Activated naive CD8-positive, alpha-beta T cell (primary cell): ENCODE measurements around the gene FHIT.

Experiments used
- H3K27ac Mint-ChIP-seq: one replicate; pipeline ENCODE4 v1.8.0; 2021; ENCODE audit warnings: mixed read lengths
- H3K27me3 Mint-ChIP-seq: one replicate; pipeline ENCODE4 v1.8.0; 2021; ENCODE audit warnings: mixed read lengths
- H3K36me3 Mint-ChIP-seq: one replicate; pipeline ENCODE4 v1.8.0; 2021; ENCODE audit warnings: mixed read lengths
- H3K4me1 Mint-ChIP-seq: one replicate; pipeline ENCODE4 v1.8.0; 2021; ENCODE audit warnings: low read depth, mixed read lengths
- H3K4me3 Mint-ChIP-seq: one replicate; pipeline ENCODE4 v1.8.0; 2021; ENCODE audit warnings: mild to moderate bottlenecking, mixed read lengths
- H3K9me3 Mint-ChIP-seq: one replicate; pipeline ENCODE4 v1.8.0; 2021; ENCODE audit warnings: low read depth, mixed read lengths

Gene FHIT

GRCh38 chr3:60364475-60364874, 886.8 kb downstream of the FHIT start:
- Mint-ChIP-seq H3K9me3 (peaks cover 14% of the 10 kb centered on the region), H3K36me3 (peaks cover 7% of the 10 kb centered on the region), H3K27me3 (no peaks in the 10 kb centered on the region), H3K27ac (no peak overlapping the region), H3K4me3 (no peak overlapping the region), H3K4me1 (peaks cover 26% of the 10 kb centered on the region)

GRCh38 chr3:60363817-60364216, 887.4 kb downstream of the FHIT start:
- no peak overlapping the region for H3K4me3 Mint-ChIP-seq
- H3K9me3 Mint-ChIP-seq = peaks cover 14% of the 10 kb centered on the region
- peaks cover 26% of the 10 kb centered on the region for H3K4me1 Mint-ChIP-seq
- H3K36me3 Mint-ChIP-seq = peaks cover 4% of the 10 kb centered on the region
- no peaks in the 10 kb centered on the region for H3K27me3 Mint-ChIP-seq
- peak overlapping the region; percentile 41 for H3K27ac Mint-ChIP-seq

- H3K27ac Mint-ChIP-seq = no peak overlapping the region
- H3K9me3 Mint-ChIP-seq = peaks cover 4% of the 10 kb centered on the region
- H3K4me1 Mint-ChIP-seq = no peaks in the 10 kb centered on the region
- no peak overlapping the region for H3K4me3 Mint-ChIP-seq
- H3K36me3 Mint-ChIP-seq = no peaks in the 10 kb centered on the region
- H3K27me3 Mint-ChIP-seq = no peaks in the 10 kb centered on the region
Observed at GRCh38 chr3:60355825-60356224, 895.4 kb downstream of the FHIT start.

- H3K4me1 Mint-ChIP-seq = no peaks in the 10 kb centered on the region
- no peak overlapping the region for H3K27ac Mint-ChIP-seq
- H3K4me3 Mint-ChIP-seq = no peak overlapping the region
- H3K36me3 Mint-ChIP-seq = peaks cover 2% of the 10 kb centered on the region
- H3K27me3 Mint-ChIP-seq = no peaks in the 10 kb centered on the region
- H3K9me3 Mint-ChIP-seq = peaks cover 5% of the 10 kb centered on the region
Observed at GRCh38 chr3:60351481-60351880, 899.8 kb downstream of the FHIT start.

GRCh38 chr3:60344340-60344739, 906.9 kb downstream of the FHIT start:
- Mint-ChIP-seq H3K9me3 (peaks cover 5% of the 10 kb centered on the region), H3K27me3 (no peaks in the 10 kb centered on the region)

GRCh38 chr3:60343831-60344230, 907.4 kb downstream of the FHIT start:
- H3K27ac Mint-ChIP-seq = no peak overlapping the region
- H3K9me3 Mint-ChIP-seq = peaks cover 5% of the 10 kb centered on the region
- no peaks in the 10 kb centered on the region for H3K27me3 Mint-ChIP-seq
- H3K4me3 Mint-ChIP-seq = no peak overlapping the region
- H3K4me1 Mint-ChIP-seq = no peaks in the 10 kb centered on the region
- peaks cover 12% of the 10 kb centered on the region for H3K36me3 Mint-ChIP-seq

More at GRCh38 chr3:60344340-60344739, 906.9 kb downstream of the FHIT start:
- Mint-ChIP-seq H3K27ac (no peak overlapping the region), H3K4me1 (no peaks in the 10 kb centered on the region), H3K4me3 (no peak overlapping the region), H3K36me3 (peaks cover 12% of the 10 kb centered on the region)

GRCh38 chr3:60339304-60339703, 911.9 kb downstream of the FHIT start:
- no peaks in the 10 kb centered on the region for H3K4me1 Mint-ChIP-seq
- no peaks in the 10 kb centered on the region for H3K9me3 Mint-ChIP-seq
- H3K27me3 Mint-ChIP-seq = no peaks in the 10 kb centered on the region
- H3K4me3 Mint-ChIP-seq = no peak overlapping the region
- H3K27ac Mint-ChIP-seq = no peak overlapping the region
- peaks cover 6% of the 10 kb centered on the region for H3K36me3 Mint-ChIP-seq

GRCh38 chr3:60337421-60337820, 913.8 kb downstream of the FHIT start:
- no peak overlapping the region for H3K4me3 Mint-ChIP-seq
- H3K27me3 Mint-ChIP-seq = no peaks in the 10 kb centered on the region
- peaks cover 10% of the 10 kb centered on the region for H3K4me1 Mint-ChIP-seq
- H3K9me3 Mint-ChIP-seq = no peaks in the 10 kb centered on the region
- H3K36me3 Mint-ChIP-seq = peaks cover 4% of the 10 kb centered on the region
- H3K27ac Mint-ChIP-seq = no peak overlapping the region

- no peaks in the 10 kb centered on the region for H3K9me3 Mint-ChIP-seq
- peaks cover 2% of the 10 kb centered on the region for H3K36me3 Mint-ChIP-seq
- H3K27me3 Mint-ChIP-seq = no peaks in the 10 kb centered on the region
- no peak overlapping the region for H3K4me3 Mint-ChIP-seq
- H3K4me1 Mint-ChIP-seq = peaks cover 10% of the 10 kb centered on the region
- no peak overlapping the region for H3K27ac Mint-ChIP-seq
Observed at GRCh38 chr3:60336061-60336460, 915.2 kb downstream of the FHIT start.

- Mint-ChIP-seq H3K36me3 (peaks cover 2% of the 10 kb centered on the region), H3K9me3 (no peaks in the 10 kb centered on the region), H3K27ac (no peak overlapping the region), H3K4me3 (peak overlapping the region; percentile 53), H3K4me1 (peaks cover 10% of the 10 kb centered on the region), H3K27me3 (no peaks in the 10 kb centered on the region)
Observed at GRCh38 chr3:60333710-60334109, 917.5 kb downstream of the FHIT start.

GRCh38 chr3:60330107-60330506, 921.1 kb downstream of the FHIT start:
- Mint-ChIP-seq H3K4me1 (peaks cover 10% of the 10 kb centered on the region), H3K27ac (no peak overlapping the region), H3K9me3 (no peaks in the 10 kb centered on the region), H3K4me3 (no peak overlapping the region), H3K36me3 (no peaks in the 10 kb centered on the region), H3K27me3 (no peaks in the 10 kb centered on the region)

- Mint-ChIP-seq H3K4me1 (no peaks in the 10 kb centered on the region), H3K36me3 (peaks cover 3% of the 10 kb centered on the region), H3K4me3 (no peak overlapping the region), H3K9me3 (no peaks in the 10 kb centered on the region), H3K27me3 (no peaks in the 10 kb centered on the region), H3K27ac (no peak overlapping the region)
Observed at GRCh38 chr3:60325610-60326170, 925.6 kb downstream of the FHIT start.

GRCh38 chr3:60323651-60324050, 927.6 kb downstream of the FHIT start:
- Mint-ChIP-seq H3K27ac (no peak overlapping the region), H3K36me3 (peaks cover 3% of the 10 kb centered on the region), H3K4me1 (no peaks in the 10 kb centered on the region), H3K9me3 (no peaks in the 10 kb centered on the region), H3K27me3 (no peaks in the 10 kb centered on the region), H3K4me3 (no peak overlapping the region)

GRCh38 chr3:60323180-60323579, 928.1 kb downstream of the FHIT start:
- Mint-ChIP-seq H3K36me3 (peaks cover 3% of the 10 kb centered on the region), H3K27ac (no peak overlapping the region), H3K4me1 (no peaks in the 10 kb centered on the region), H3K4me3 (no peak overlapping the region), H3K27me3 (no peaks in the 10 kb centered on the region), H3K9me3 (no peaks in the 10 kb centered on the region)

GRCh38 chr3:60322298-60322856, 928.9 kb downstream of the FHIT start:
- Mint-ChIP-seq H3K27me3 (no peaks in the 10 kb centered on the region), H3K4me3 (no peak overlapping the region), H3K36me3 (peaks cover 3% of the 10 kb centered on the region), H3K9me3 (no peaks in the 10 kb centered on the region), H3K27ac (no peak overlapping the region), H3K4me1 (no peaks in the 10 kb centered on the region)

- no peak overlapping the region for H3K27ac Mint-ChIP-seq
- H3K4me1 Mint-ChIP-seq = no peaks in the 10 kb centered on the region
- peaks cover 8% of the 10 kb centered on the region for H3K36me3 Mint-ChIP-seq
- H3K9me3 Mint-ChIP-seq = no peaks in the 10 kb centered on the region
- H3K4me3 Mint-ChIP-seq = no peak overlapping the region
- H3K27me3 Mint-ChIP-seq = no peaks in the 10 kb centered on the region
Observed at GRCh38 chr3:60319179-60319858, 931.9 kb downstream of the FHIT start.
